Activated CD4-positive, alpha-beta T cell treated with anti-CD3 and anti-CD28 coated beads for 4 hours (primary cell): Measurements from ENCODE around the gene TTBK1.

Source experiments
- DNase-seq, 2 donors: peaks; one replicate each; pipeline ENCODE4 v3.0.0-alpha.2; 2020

Gene TTBK1

GRCh38 chr6:43256670-43257366 lies 13.5 kb downstream of the TTBK1 start:
- no peak for DNase-seq

- DNase-seq, result no peak
These were observed 14.3 kb downstream of the TTBK1 start for GRCh38 chr6:43257367-43258145.

- DNase-seq, result no peak
These were observed 14.9 kb downstream of the TTBK1 start for GRCh38 chr6:43258180-43258579.

GRCh38 chr6:43258807-43259686 lies 15.8 kb downstream of the TTBK1 start:
- no peak for DNase-seq

GRCh38 chr6:43260791-43261190 lies 17.5 kb downstream of the TTBK1 start:
- no peak for DNase-seq

GRCh38 chr6:43261198-43261597 lies 17.9 kb downstream of the TTBK1 start:
- no peak for DNase-seq

GRCh38 chr6:43262000-43262779 lies 18.9 kb downstream of the TTBK1 start:
- DNase-seq, result no peak

- no peak for DNase-seq
These were observed 19.6 kb downstream of the TTBK1 start for GRCh38 chr6:43262780-43263313.

- peak; percentile 78 to 79 for DNase-seq
These were observed 20.3 kb downstream of the TTBK1 start for GRCh38 chr6:43263314-43264178.

GRCh38 chr6:43264599-43265145 lies 21.4 kb downstream of the TTBK1 start:
- DNase-seq, result no peak

GRCh38 chr6:43265564-43265963 lies 22.3 kb downstream of the TTBK1 start:
- DNase-seq, result no peak

- DNase-seq, result no peak
These were observed 24.5 kb downstream of the TTBK1 start for GRCh38 chr6:43267619-43268354.

GRCh38 chr6:43268355-43268700 lies 25.0 kb downstream of the TTBK1 start:
- DNase-seq, result no peak

GRCh38 chr6:43268782-43269272 lies 25.5 kb downstream of the TTBK1 start:
- no peak for DNase-seq

- peak; percentile 44 to 50 for DNase-seq
These were observed 26.2 kb downstream of the TTBK1 start for GRCh38 chr6:43269273-43270007.

- no peak for DNase-seq
These were observed 28.0 kb downstream of the TTBK1 start for GRCh38 chr6:43271103-43271815.

GRCh38 chr6:43271944-43272343 lies 28.7 kb downstream of the TTBK1 start:
- no peak for DNase-seq

- no peak for DNase-seq
These were observed 30.4 kb downstream of the TTBK1 start for GRCh38 chr6:43273707-43274106.
